Fibroblast of skin of right biceps (primary cell): ENCODE results near the gene FOXF1.

Source experiments
- DNase-seq: peaks from one replicate; pipeline ENCODE4 v3.0.0-alpha.2; 2013

FOXF1 gene

DNA sequence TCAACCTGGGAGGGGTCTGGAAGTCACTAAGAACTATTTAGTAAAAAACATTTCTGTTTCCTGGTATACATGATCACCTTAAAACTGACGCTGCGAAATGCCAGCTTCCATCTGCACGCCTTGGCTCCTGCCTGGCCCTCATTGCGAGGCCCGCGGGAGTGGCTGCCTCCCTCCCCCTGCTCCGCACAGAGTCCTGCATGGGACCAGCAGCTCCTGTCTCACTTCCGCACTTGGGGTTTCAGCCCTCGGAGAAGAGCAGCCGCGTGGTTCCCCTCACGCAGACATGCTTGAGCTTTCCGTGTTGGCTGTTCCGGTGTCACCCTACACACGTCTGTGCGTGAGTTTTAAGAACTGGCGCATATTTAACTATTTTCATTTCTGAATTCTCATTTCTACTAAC is 26.3 kb downstream of the FOXF1 start:
- no peak for DNase-seq

DNA sequence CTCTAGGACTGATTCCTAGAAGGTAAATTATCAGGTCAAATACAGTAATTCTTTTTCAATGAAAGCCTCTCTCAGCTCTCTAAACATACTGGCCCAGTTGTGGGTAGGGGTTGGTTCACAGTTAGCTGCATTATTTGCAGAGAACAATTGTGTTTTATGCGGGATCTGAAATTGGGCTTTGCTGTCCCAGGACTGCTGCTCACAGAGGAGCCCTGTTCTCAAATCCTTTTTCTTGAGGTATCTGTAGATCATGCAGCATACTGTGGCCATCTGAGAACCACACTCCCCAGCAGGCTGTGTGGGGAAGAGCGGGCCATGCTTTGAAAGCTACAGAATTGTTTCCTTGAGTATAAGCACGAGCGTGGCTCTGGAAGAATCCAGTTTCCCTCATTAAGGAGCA is 27.2 kb downstream of the FOXF1 start:
- DNase-seq, result no peak

DNA sequence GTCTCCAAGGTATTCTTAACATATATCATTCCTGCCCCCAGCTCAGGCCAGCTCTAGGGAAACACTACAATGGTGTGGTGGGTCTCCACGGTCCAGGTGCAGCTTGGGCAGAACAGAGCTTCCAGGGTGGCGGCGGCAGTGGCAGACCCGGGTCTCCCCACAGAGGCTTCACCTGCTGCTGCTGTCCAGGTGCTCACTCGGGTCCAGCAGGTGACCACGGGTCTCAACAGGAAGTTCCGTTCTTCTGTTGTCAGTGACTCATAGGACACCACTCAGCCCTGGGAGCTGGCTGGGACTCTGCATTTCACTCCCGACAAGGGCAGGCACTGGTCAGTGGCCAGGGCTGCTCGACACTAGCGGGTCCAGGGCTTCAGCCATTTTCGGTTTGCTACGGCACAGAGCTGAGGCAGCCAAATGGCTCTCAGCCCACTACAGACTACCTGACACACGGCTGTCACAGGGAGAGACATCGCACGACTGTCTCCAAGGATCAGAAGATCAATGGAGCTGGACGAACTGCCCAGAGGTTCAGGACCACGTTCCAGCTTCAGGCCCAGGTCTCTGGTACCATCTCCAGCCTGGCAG is 28.0 kb downstream of the FOXF1 start:
- DNase-seq, result no peak

DNA sequence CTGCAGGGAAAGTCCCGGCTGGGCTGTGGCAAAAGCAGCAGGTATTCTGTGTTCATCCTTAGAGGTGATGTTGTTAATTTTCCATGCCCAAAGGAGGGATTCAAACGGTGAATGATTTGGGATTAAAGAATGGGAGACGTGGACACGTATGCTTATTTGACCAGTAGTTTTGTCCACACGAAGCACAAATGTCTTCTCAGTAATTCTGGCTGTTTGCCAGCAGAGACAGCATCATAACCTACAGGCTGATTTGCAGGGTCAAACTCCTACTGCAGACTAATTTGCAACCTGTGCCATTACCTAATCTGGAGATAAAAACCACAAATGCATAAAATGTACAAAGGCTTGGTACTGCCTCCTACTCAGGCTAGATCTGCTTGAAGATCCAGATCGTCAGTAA is 30.6 kb downstream of the FOXF1 start:
- no peak for DNase-seq

DNA sequence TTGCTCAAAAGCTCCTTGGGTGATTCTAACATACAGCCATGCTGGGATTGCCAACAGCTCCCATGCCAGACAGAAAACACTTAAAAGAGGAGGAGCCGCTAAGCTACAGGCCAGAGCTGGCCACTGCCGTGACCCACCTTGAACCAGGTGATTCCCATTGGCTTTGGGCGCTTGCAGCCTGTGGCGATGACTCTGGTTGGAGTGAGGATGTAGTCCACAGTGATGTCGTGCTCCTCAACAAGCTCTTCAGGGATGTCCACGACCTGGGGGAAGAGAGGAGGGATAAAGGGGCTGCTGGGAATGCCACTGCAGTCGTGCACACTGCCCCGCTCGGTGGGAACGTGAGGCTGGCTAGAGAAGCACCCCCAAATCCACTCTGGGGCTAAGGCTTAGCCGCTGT is 31.2 kb downstream of the FOXF1 start:
- DNase-seq, result no peak

DNA sequence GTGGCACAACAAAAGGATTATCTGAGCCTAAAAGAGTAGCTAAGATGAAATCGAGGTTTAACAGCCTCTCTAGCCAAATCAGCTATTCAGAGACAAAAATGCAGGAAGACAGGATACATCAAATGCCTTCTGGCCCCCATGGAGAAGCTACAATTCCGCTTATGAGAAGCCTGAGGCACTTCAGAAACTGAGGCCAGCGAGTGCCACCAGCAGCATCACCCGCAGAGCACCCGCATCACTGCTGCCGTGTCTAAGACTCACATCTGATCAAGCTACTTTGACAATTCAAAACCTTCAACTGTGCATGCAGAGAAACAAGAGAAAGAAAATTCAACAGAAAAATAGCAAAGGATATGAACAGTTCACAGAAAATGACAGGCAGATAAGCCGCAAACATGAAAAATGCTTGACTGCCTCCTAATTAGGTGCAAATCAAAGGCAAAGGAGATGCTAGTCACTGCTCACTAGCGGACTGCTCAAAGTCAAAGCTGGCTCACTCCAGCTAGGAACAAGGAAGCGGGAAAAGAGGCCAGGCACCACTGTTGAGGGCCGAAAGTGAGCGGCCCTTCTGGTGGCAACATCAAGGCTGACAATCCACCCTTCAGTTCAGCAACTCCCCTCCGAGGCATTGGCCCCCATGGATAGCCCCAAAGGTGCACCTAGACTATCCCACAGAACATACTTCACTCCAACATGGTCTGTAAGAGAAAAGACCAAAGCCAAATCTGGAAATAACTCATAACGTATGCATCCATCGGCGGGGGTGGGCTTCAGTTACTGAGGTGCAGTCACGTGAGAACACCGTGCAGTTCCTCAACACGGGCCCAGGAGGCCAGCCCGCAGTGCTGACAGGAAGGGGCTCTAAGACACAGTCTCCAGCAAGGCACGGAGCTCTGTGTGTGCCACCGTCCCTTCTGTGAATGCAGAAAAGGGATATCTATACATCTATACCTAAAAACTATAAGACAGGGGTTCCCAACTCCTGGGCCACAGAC is 32.7 kb downstream of the FOXF1 start:
- DNase-seq, result no peak

DNA sequence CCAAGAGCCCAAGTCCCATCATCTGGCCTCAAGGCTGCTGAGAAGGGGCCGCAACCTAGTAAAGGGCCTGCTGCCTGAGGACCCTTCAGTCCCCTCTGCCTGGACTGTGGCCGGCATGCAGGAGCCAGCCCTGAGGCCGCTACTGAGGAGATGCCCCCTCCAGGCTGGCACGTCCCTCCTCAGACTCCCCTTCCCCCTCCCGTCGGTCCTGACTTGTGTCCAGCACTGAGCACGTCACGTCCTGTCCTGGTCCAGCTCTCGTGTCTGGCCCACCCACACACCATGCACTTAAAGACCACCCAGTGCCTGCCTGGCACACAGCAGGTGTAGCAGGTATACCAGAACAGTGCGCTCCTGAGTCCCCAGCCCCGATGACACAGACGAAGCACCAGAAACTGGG is 35.2 kb downstream of the FOXF1 start:
- no peak for DNase-seq

DNA sequence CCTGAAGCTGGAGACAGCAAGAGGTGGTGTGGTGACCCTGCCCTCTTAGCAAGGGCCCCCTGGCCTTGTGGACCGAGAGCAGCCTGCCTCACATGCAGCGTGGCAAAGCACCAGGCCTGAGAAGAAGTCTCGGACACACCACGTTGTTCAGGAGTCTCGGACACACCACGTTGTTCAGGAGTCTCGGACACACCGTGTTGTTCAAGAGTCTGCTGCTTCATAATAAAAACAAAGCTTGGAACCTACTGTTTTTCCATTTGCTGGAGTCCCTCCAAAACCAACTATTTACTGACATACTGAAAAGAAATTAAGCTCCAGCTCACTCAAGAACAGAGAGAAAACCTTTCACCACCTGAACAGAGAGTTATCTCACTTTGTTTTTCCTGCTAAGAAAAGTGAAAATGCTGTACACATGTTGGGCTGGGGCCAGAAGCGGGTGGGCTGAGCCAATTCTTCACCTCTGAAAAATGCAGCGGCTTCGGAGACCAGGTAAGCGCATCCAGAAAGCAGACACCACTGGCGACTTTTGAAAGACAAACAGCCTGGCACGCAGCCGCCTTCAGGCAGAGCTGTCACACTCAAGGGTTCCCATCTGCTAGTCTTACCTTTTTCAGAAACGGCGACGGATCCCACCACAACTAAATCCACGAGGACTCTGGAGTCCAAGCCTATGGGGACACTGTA is 35.8 kb downstream of the FOXF1 start:
- DNase-seq, result no peak

DNA sequence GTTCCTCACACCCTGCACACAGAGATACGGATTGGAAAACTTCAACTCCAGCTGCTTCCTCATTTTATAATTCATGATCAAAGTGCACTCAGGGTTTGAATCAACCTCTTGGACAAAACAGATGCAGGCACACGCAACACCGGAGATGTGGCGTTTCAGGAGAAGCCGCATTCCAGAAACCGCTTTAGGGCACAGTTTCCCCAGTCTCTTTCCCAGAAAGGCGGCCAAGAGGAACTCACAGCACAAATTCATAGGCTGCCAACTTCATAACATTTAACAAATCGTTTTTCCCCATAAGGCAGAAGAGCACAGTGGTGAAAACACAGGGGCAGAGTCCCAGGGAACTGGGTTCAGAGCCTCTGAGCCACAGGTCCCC is 36.3 kb downstream of the FOXF1 start:
- no peak for DNase-seq

DNA sequence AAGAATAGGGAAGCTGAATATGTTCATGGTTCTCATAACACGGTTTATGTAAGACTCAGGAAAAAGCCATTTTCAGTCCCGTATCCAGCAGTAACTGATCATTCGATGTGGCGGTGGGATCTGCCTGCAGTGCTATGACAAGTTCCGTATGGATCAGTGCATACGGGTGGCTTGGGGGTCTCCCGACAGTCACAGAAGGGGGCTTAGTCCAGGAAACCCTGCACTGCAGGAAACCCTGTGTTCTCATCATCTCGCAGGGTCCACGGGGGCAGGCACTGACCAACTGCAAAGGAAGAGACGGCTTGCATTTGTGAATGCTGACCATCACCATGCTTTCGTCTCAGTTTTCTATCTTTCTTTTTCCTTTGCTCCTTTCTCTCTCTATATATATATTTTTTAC is 37.0 kb downstream of the FOXF1 start:
- no peak for DNase-seq

DNA sequence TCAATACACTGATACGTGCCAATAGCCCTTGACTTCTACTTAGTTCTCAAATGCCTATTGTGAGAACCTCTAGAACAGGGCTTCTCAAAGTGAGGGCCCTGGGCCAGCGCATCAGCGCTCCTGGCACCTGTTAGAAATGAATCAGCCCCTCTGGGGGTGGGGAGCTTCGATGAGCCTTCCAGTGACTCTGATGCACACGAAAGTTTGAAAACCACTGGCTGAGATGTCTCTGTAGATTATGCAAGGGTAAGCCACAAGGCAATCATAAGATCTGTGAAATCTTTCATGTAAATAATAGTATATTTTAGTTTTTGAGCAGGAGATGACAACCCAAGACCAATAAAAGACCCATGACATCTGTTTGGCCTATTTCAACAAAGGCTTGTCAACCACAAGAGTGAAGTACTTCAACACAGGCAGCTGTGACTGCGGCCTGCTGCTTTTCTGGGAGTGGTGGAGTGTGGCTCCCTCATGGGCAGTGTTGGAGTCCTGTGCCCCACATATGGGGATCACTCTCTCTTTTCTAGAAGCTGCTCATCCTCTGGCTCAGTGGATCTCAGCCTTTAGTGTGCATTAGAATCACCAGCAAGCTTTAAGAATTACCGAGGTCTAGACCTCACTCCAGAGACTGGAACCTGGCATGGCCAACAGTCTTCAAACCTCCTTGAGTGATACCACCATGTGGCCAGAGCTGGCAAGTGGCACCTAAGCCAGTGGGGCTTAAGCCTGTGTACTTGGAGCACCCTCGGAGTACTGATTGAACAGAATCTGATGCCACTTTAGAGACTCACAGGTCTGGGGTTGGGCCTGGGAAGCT is 39.0 kb downstream of the FOXF1 start:
- DNase-seq, result no peak

DNA sequence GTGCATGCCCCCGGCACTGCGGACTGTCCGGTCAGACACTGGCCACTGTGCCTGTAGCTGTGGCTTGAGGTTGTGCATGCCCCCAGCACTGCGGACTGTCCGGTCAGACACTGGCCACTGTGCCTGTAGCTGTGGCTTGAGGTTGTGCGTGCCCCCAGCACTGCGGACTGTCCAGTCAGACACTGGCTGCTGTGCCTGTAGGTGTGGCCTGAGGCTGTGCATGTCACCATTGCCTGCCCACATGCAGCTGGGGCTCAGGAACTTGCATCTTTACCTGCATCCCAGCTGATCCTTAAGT is 39.5 kb downstream of the FOXF1 start:
- DNase-seq, result no peak

DNA sequence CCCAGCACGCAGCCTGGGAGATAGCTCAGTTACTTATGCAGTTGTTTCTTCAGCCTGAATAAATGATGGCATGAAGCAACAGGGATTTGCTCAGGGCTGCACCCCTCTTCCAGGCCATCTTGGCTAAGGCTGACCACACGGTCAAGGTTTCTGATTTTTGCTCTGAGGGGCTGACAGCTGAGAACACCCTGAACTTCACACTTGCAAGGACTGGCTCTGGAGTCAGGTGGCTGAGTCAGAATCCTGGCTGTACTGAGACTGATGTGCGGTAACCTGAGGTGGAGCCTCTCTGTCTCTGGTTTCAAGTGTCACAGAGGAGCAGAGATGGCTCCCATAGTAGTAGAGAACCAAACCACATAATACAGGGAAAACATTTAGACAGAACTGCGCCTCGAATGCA is 40.0 kb downstream of the FOXF1 start:
- DNase-seq, result no peak

DNA sequence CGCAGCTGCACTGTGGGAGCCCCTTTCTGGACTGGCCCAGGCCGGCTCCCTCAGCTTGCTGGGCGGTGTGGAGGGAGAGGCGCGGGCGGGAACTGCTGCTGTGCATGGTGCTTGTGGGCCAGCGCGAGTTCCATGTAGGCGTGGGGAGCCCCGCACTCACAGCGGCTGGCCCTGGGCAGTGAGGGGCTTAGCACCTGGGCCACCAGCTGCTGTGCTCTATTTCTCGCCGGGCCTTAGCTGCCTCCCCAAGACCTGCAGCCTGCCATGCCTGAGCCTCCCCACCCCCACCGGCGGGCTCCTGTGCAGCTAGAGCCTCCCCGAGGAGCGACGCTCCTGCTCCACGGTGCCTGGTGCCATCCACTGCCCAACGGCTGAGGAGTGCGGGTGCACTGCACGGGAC is 43.0 kb downstream of the FOXF1 start:
- DNase-seq, result no peak

DNA sequence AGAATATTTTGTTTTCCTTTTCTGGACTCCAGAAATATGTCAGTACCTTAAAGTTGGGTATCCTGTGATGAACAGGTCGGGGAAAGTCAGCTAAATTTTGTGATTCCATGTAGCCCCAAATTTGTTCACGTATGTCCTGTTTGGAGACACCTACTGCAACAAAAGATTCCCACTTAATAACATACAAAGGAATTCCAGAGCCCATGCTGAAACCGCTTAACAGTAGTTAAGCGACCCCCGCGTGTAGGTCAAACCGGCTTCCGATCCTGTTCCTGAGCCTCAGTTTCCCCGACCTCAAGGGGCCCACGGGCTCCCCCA is 44.2 kb downstream of the FOXF1 start:
- DNase-seq, result no peak

DNA sequence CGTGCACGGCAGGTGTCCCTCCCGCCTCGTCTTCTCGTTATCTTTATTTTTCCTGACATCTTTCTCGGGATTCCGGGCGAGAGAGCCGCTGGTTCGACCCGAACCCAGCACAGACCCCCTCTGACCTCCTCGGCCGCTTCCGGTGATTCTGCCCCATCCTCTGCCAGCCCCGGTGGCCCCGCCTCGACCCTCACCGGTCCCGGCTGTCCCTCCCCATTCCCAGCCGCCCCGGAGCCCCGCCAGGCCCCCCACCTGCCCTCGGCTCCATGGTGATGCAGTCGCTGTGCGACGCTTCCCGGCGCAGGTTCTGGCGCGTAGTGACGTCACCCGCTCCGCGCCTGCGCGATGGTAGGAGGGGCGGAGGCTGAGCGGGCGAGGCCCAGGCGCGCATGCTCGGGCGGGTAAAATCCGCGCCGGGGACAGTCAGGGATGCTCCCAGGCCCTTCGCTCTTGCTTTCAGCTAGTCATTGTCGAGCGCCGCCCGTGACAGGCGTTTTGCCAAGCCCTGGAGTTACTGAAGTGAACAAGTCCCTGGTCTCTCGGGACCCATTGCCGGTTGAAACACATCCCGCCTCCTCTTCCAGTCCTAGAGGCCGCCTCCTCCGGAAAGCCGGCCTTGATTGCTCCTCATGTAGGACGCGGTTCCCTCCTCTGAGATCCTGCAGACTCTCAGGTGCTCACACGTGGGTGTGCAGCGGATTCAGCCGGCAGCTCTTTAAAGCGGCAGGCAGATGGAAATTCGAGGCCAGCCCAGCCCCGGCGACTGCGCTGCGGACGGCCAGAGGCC is 44.8 kb downstream of the FOXF1 start, which contains the start of gene MTHFSD:
Gene MTHFSD, minus strand, starts transcription at position 319 of the 787 bp plus-strand sequence. Its CDS starts 51 bp downstream, at position 268.
- peak; percentile 92 for DNase-seq

DNA sequence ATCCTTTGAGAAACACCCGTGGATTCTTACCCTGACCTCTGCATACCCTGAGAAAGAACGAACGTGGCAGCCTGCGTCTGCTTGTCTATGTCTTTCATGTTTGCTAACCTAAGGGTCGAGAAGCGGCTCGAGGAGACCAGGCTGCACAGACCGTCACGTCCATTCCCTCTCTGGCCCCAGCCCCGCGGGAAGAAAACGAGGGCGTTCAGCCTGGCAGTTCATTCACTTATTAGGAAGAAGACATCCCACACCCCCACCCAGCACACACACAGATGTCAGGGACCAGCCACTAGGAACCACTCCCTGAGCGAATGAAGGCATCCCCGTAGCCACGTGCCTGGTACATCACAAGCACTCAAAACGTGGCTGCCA is 45.4 kb downstream of the FOXF1 start:
- no peak for DNase-seq

DNA sequence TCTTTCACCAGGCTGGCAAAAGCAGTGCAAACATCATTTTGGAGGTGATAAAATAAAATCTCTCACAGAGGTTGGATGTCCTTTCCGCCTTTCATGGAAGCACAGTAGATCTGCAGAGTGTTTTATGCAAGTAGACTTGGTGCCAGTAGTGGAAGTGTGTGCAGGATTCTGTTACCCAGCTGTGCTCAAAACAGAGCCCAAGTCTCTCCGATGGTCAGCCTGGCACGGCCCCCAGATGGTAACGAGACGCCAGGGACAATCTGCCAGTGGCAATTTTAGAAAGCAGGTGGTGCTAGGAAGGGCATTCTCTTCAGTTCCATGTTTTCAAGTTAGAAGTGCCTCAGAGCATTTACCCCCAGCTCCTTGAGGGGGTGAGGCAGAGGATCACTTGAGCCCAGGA is 46.2 kb downstream of the FOXF1 start:
- no peak for DNase-seq

DNA sequence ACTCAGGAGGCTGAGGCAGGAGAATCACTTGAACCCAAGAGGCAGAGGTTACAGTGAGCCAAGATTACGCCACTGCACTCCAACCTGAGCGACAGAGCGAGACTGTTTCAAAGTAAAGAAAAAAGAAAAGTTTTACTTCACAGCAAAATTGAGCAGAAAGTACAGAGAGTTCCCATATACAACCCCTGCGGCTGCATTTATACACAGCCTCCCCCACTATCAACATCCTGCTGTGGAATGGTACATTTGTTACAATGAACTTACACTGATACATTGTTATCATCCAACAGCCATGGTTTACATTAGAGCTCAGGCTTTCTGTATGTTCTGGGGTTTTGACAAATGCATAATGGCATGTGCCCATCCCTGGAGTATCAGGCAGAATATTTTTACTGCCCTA is 47.3 kb downstream of the FOXF1 start:
- no peak for DNase-seq

DNA sequence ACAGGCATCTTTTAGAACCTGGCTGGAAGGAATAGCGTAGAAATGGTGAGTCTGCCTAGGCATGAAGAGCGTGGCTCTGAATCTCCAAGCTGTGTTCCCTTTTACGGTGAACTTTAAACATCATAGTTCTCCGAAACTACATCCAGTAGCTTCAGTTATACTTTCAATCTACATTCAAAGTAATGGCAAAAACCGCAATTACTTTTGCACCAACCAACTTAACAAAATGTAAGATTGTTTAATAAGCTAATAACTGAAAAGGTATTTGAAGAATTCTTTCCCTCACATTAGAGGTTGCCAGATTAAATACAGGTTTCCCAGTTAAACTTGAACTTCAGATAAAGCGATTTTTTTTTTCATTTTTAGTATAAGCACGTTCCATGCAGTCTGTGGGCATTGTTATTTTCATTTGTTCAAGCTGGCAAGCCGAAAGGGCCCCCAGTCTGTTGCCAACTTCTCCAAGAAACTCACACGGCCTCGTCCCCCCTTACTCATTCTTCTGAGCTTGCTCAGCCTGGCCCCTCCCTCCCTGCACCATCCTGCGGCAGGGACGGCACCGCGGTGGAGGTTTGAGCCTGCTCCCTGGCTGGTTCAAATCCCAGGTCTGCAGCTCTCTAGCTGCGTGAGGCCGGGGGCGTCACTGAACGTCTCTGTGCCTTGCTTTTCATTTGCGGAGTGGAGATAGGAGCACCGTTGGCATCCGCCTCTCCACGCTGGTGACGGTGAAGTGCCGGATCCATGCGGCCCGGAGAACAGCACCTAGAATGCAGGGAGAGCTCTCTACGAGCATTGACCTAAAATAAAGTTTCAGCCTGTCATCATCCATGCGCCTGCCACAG is 48.2 kb downstream of the FOXF1 start:
- DNase-seq, result no peak

DNA sequence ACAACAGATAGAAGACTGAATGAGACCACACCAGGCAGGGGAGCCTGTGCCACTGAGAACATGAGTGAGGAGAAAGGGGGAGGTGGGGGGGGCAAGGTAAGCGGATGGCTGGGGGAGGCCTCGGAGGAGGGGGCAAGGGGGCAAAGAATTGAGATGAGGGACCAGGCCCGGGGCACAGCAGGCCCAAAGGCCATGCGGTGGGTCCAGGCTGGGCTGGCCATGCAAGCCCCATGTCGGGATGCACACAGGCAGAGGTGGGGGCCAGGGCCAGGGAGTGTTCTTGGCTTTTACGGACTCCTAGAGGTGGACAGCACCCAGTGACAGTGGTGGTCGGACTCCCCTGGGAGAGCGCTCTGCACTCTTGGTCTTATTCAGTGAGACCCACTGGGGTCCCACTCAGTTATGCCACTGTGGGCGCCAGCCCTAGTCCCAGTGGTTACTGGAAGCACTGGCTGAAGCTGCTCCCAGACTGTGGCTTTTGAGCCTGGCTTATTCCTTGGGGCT is 49.5 kb downstream of the FOXF1 start:
- no peak for DNase-seq
